Spleen (tissue), 11 donors: Measurements from ENCODE around the gene PAEP. TPM values are rescaled to one million over a fixed set of nuclear protein-coding genes. Genes with fewer than 3 reads are reported as not detected.

ENCODE experiments used
- DNase-seq: peaks from one replicate; pipeline ENCODE4 v3.0.0-alpha.2; 2020
- H3K27ac ChIP-seq, 8 donors: fragments of 200-600 bp; sonication (generic) in 7 of 8; 1 replicate in 4 of 8; 2 replicates in 4 of 8; pipeline versions ENCODE4 v1.5.0 to v1.8.0; 2016 to 2021; ENCODE audit warnings: inconsistent platforms in 4 of 8, mild to moderate bottlenecking in 4 of 8, moderate library complexity in 1 of 8
- H3K27me3 ChIP-seq, 7 donors: fragments of 200-600 bp; sonication (generic) in 6 of 7; replicated peaks in 1 of 7; 1 replicate in 4 of 7; 2 replicates in 3 of 7; pipeline versions ENCODE4 v1.5.0 to v1.8.0; 2016 to 2021; ENCODE audit warnings: inconsistent platforms in 3 of 7, mild to moderate bottlenecking in 1 of 7
- H3K36me3 ChIP-seq, 6 donors: fragments of 200-600 bp; sonication (generic) in 5 of 6; 1 replicate in 4 of 6; 2 replicates in 2 of 6; pipeline versions ENCODE4 v1.5.0 to v1.8.0; 2016 to 2021; ENCODE audit warnings: inconsistent platforms in 2 of 6
- H3K4me1 ChIP-seq, 6 donors: fragments of 200-600 bp; sonication (generic) in 5 of 6; 1 replicate in 3 of 6; 2 replicates in 3 of 6; pipeline versions ENCODE4 v1.5.0 to v1.8.0; 2016 to 2021; ENCODE audit warnings: inconsistent platforms in 3 of 6
- H3K4me3 ChIP-seq, 8 donors: fragments of 200-600 bp; sonication (generic) in 7 of 8; 1 replicate in 4 of 8; 2 replicates in 4 of 8; pipeline versions ENCODE4 v1.5.0 to v1.8.0; 2016 to 2021; ENCODE audit warnings: inconsistent platforms in 4 of 8, mild to moderate bottlenecking in 4 of 8, moderate library complexity in 2 of 8
- H3K9me3 ChIP-seq, 8 donors: fragments of 200-600 bp; sonication (generic) in 7 of 8; 1 replicate in 4 of 8; 2 replicates in 4 of 8; pipeline versions ENCODE4 v1.5.0 to v1.8.0; 2016 to 2021; ENCODE audit warnings: inconsistent platforms in 4 of 8
- CTCF ChIP-seq, 11 experiments: fragments of 200-600 bp in 7 of 11; fragments of 450-650 bp in 4 of 11; sonication (generic) in 4 of 11; IDR thresholded peaks in 8 of 11; conservative IDR thresholded peaks in 3 of 11; 1 replicate in 7 of 11; 2 replicates in 4 of 11; pipeline versions ENCODE4 v1.4.0 to v1.8.0; 2016 to 2021; ENCODE audit warnings: antibody characterized with exemption in 11 of 11, inconsistent platforms in 4 of 11, mild to moderate bottlenecking in 1 of 11
- POLR2A ChIP-seq, 3 donors: fragments of 450-650 bp; IDR thresholded peaks; one replicate each; pipeline ENCODE4 v1.5.1; 2017; ENCODE audit warnings: antibody characterized with exemption in 3 of 3, mild to moderate bottlenecking in 1 of 3
- POLR2AphosphoS5 ChIP-seq, 3 donors: sonication (generic); formaldehyde crosslinking; IDR thresholded peaks; one replicate each; pipeline ENCODE4 v1.5.1; 2017; ENCODE audit warnings: antibody characterized with exemption in 3 of 3
- WGBS, 5 donors: extraction: QIAGEN DNeasy Blood & Tissue Kit in 3 of 5; methylation state at CpG; one replicate each; pipeline versions ENCODE4 v1.1.5 to v1.1.7; 2013 to 2018; 5-methylcytosine and 5-hydroxymethylcytosine counted together
- intact Hi-C: fragments of 100-400 bp; cut with DNase I; formaldehyde crosslinking; loops from one replicate; pipeline ENCODE4 v1.15.0; 2023; ENCODE audit warnings: low total_unique reads
- polyA plus RNA-seq, 3 donors: library from polyadenylated mRNA; stranded (reverse); fragments of 200-250 nt; gene quantifications; one replicate each; pipeline ENCODE4 v1.2.1, GENCODE V29; 2013
- total RNA-seq, 7 donors: library from RNA; depleted of rRNA in 3 of 7; stranded (reverse); fragments of >200 nt in 3 of 7; fragmentation: NEBNext Ultra II Directional in 4 of 7; extraction: Animal tissue kit (Norgen Biotek cat#: 25700) in 4 of 7; gene quantifications; one replicate each; pipeline versions ENCODE4 v1.1.0 to v1.2.1, GENCODE V29; 2016 to 2021
- donor health status: healthy with polysubstance abuse.
- donor health status: DM: no; HTN: no; CAD: no; lungs with moderate emphysema.
- donor health status: DM: no; HTN: no; CAD: no.
- donor health status: Bipolar disorder and iron deficiency.
- donor health status: healthy.
- donor health status: DM: no; HTN: no; CAD: no.
- donor health status: DM: yes; HTN: yes; CAD: no.

Gene PAEP
- total and polyA plus RNA-seq, 10 donors, result not detected

- intact Hi-C loops, result no loop called here
- Histone ChIP-seq H3K27me3 (peaks cover 0 to 45% (median 0%) of the 10 kb centered on the region in 7 donors), H3K27ac (no peak overlapping the region), H3K4me3 (no peak overlapping the region), H3K36me3 (no peaks in the 10 kb centered on the region), H3K9me3 (no peaks in the 10 kb centered on the region), H3K4me1 (peaks cover 0 to 6% (median 0%) of the 10 kb centered on the region in 6 donors)
- no peak for TF ChIP-seq POLR2AphosphoS5 (IDR thresholded peaks at IDR 0.05)
- no peak for TF ChIP-seq CTCF (IDR thresholded peaks at IDR 0.05 in 8 of 11, conservative IDR thresholded peaks at IDR 0.05 in 3 of 11)
- TF ChIP-seq POLR2A (IDR thresholded peaks at IDR 0.05), result no peak
- DNase-seq, result peak; percentile 64
- WGBS, 5 donors, result 87 to 91% (median 88%) methylated on average over 18 of the region's 18 CpGs
These were observed 20.3 kb downstream of the PAEP start for GRCh38 chr9:135581636-135582426.

- Histone ChIP-seq H3K36me3 (no peaks in the 10 kb centered on the region), H3K27me3 (peaks cover 0 to 45% (median 0%) of the 10 kb centered on the region in 7 donors), H3K9me3 (no peaks in the 10 kb centered on the region), H3K27ac (no peak overlapping the region), H3K4me3 (no peak overlapping the region), H3K4me1 (peaks cover 0 to 6% (median 0%) of the 10 kb centered on the region in 6 donors)
- DNase-seq, result peak; percentile 45
- TF ChIP-seq CTCF (IDR thresholded peaks at IDR 0.05 in 8 of 11, conservative IDR thresholded peaks at IDR 0.05 in 3 of 11), result no peak
- TF ChIP-seq POLR2AphosphoS5 (IDR thresholded peaks at IDR 0.05), result no peak
- TF ChIP-seq POLR2A (IDR thresholded peaks at IDR 0.05), result no peak
- intact Hi-C loops, result no loop called here
- WGBS, 5 donors, result 89 to 93% (median 91%) methylated on average over 11 to 14 of the region's 14 CpGs
These were observed 21.0 kb downstream of the PAEP start for GRCh38 chr9:135582541-135582940.

- no peaks in the 10 kb centered on the region for H3K36me3 ChIP-seq
- no peaks in the 10 kb centered on the region for H3K9me3 ChIP-seq
- peak; percentile 49 for DNase-seq
- WGBS, 5 donors, result 65 to 81% (median 71%) methylated on average over 14 to 19 of the region's 19 CpGs
- intact Hi-C loops, result no loop called here
- peaks cover 0 to 45% (median 0%) of the 10 kb centered on the region in 7 donors for H3K27me3 ChIP-seq
- H3K4me3 ChIP-seq, result no peak overlapping the region
- TF ChIP-seq CTCF (IDR thresholded peaks at IDR 0.05 in 8 of 11, conservative IDR thresholded peaks at IDR 0.05 in 3 of 11) (no peak), POLR2A (IDR thresholded peaks at IDR 0.05) (no peak), POLR2AphosphoS5 (IDR thresholded peaks at IDR 0.05) (no peak)
- H3K4me1 ChIP-seq, result peaks cover 0 to 6% (median 0%) of the 10 kb centered on the region in 6 donors
- H3K27ac ChIP-seq, result no peak overlapping the region
These were observed 21.6 kb downstream of the PAEP start for GRCh38 chr9:135582966-135583687.

- peak; percentile 44 for DNase-seq
- Histone ChIP-seq H3K36me3 (no peaks in the 10 kb centered on the region), H3K4me3 (no peak overlapping the region), H3K9me3 (no peaks in the 10 kb centered on the region), H3K27ac (no peak overlapping the region), H3K27me3 (peaks cover 0 to 49% (median 0%) of the 10 kb centered on the region in 7 donors), H3K4me1 (peaks cover 0 to 6% (median 0%) of the 10 kb centered on the region in 6 donors)
- TF ChIP-seq POLR2A (IDR thresholded peaks at IDR 0.05) (no peak), CTCF (IDR thresholded peaks at IDR 0.05 in 8 of 11, conservative IDR thresholded peaks at IDR 0.05 in 3 of 11) (no peak), POLR2AphosphoS5 (IDR thresholded peaks at IDR 0.05) (no peak)
- intact Hi-C loops, result no loop called here
- 84 to 100% (median 90%) methylated on average over 4 to 16 of the region's 16 CpGs for WGBS, 5 donors
These were observed 22.1 kb downstream of the PAEP start for GRCh38 chr9:135583688-135584011.
